Measurements from ENCODE around the gene TNFSF8.

Gene TNFSF8

DNA sequence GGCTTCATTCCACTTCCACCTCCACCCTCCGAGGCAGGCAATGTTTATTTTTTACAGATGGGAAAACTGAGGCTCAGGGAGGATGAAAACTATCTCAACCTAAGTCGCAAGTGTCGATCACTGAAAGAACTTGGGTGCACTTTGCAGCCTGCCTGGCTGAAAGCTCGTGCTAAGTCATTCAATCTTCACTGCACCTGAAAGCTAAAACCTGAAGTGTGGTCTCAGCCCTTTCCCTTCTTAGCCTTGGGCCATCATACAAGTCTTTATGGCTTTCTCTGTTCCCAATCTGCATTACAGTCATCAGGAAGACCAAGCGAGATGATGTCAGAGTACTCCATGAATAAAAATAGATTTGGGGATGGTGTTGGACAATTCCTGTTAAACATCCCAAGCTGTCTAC is 1.0 kb upstream of the TNFSF8 start:
- H3K4me1 ChIP-seq (ENCODE audit: control insufficient read depth, insufficient read depth, low read length) = no peaks in the 10 kb centered on the region
- ChIA-PET POLR2A (no interaction called here), CTCF (no interaction called here)
- H3K9me3 ChIP-seq (ENCODE audit: control insufficient read depth, insufficient read depth, low read depth, low read length) = no peaks in the 10 kb centered on the region
- TF ChIP-seq SP2 (tag by site-specific recombination; IDR thresholded peaks at IDR 0.05) = no peak
- no peak for TF ChIP-seq ZNF138 (tag by site-specific recombination; IDR thresholded peaks at IDR 0.05; ENCODE audit: borderline replicate concordance)
- no peak for TF ChIP-seq ZNF211 (tag by site-specific recombination; IDR thresholded peaks at IDR 0.05; ENCODE audit: low read depth)
- TF ChIP-seq TRIM28 (IDR thresholded peaks at IDR 0.05; ENCODE audit: borderline replicate concordance, low read length) = no peak
- no peak for TF ChIP-seq ZNF624 (tag by site-specific recombination; IDR thresholded peaks at IDR 0.05)
- TF ChIP-seq ZNF510 (tag by site-specific recombination; IDR thresholded peaks at IDR 0.05; ENCODE audit: insufficient replicate concordance) = no peak
- no peak for TF ChIP-seq ZNF548 (tag by site-specific recombination; IDR thresholded peaks at IDR 0.05)
- TF ChIP-seq KLF1 (tag by site-specific recombination; IDR thresholded peaks at IDR 0.05) = no peak
- TF ChIP-seq ZNF558 (tag by site-specific recombination; IDR thresholded peaks at IDR 0.05) = no peak
- no peak for TF ChIP-seq ZNF785 (tag by site-specific recombination; IDR thresholded peaks at IDR 0.05)
- no peak for TF ChIP-seq ZNF10 (tag by site-specific recombination; IDR thresholded peaks at IDR 0.05)
- TF ChIP-seq BCL6B (tag by site-specific recombination; IDR thresholded peaks at IDR 0.05) = no peak
- TF ChIP-seq ZNF433 (tag by site-specific recombination; IDR thresholded peaks at IDR 0.05; ENCODE audit: low read depth) = no peak
- no peak for TF ChIP-seq ZXDB (tag by site-specific recombination; IDR thresholded peaks at IDR 0.05)
- no peak for TF ChIP-seq ZBTB8A (tag by site-specific recombination; IDR thresholded peaks at IDR 0.05)
- no peak overlapping the region for H3K27ac ChIP-seq (ENCODE audit: extremely low read depth, low read depth, low read length)
- H3K36me3 ChIP-seq (ENCODE audit: control insufficient read depth in 2 of 2, insufficient read depth in 1 of 2, low read length in 2 of 2) = no peaks in the 10 kb centered on the region
- H3K4me3 ChIP-seq (ENCODE audit: low read depth, low read length) = no peak overlapping the region

- ChIA-PET CTCF (interaction anchor here (0.6 to 1.6 kb wide), 5 partner anchors 19 to 248 kb away, joined by 4 to 7 read pairs (median 4); partner anchors contain the start of gene TEX48), POLR2A (no interaction called here)
- Histone ChIP-seq H3K4me3 (ENCODE audit: low read depth, low read length) (no peak overlapping the region), H3K27ac (ENCODE audit: extremely low read depth, low read depth, low read length) (no peak overlapping the region), H3K4me1 (ENCODE audit: control insufficient read depth, insufficient read depth, low read length) (no peaks in the 10 kb centered on the region), H3K9me3 (ENCODE audit: control insufficient read depth, insufficient read depth, low read depth, low read length) (no peaks in the 10 kb centered on the region), H3K36me3 (ENCODE audit: control insufficient read depth in 2 of 2, insufficient read depth in 1 of 2, low read length in 2 of 2) (no peaks in the 10 kb centered on the region)
- no peak for TF ChIP-seq ZBTB1 (tag by site-specific recombination; IDR thresholded peaks at IDR 0.05)
- no peak for TF ChIP-seq ZNF138 (tag by site-specific recombination; IDR thresholded peaks at IDR 0.05; ENCODE audit: borderline replicate concordance)
- TF ChIP-seq, protein P1, sequence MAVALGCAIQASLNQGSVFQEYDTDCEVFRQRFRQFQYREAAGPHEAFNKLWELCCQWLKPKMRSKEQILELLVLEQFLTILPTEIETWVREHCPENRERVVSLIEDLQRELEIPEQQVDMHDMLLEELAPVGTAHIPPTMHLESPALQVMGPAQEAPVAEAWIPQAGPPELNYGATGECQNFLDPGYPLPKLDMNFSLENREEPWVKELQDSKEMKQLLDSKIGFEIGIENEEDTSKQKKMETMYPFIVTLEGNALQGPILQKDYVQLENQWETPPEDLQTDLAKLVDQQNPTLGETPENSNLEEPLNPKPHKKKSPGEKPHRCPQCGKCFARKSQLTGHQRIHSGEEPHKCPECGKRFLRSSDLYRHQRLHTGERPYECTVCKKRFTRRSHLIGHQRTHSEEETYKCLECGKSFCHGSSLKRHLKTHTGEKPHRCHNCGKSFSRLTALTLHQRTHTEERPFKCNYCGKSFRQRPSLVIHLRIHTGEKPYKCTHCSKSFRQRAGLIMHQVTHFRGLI (tag by site-specific recombination; IDR thresholded peaks at IDR 0.05) = no peak
- no peak for TF ChIP-seq ZNF404 (tag by site-specific recombination; IDR thresholded peaks at IDR 0.05)
- TF ChIP-seq HOXD13 (CRISPR knock-in tag; IDR thresholded peaks at IDR 0.05; ENCODE audit: borderline replicate concordance) = no peak
- TF ChIP-seq SETDB1 (IDR thresholded peaks at IDR 0.05; ENCODE audit: insufficient read length, low read length) = no peak
- no peak for TF ChIP-seq MZF1 (tag by site-specific recombination; IDR thresholded peaks at IDR 0.05; ENCODE audit: borderline replicate concordance)
- TF ChIP-seq ZFP3 (tag by site-specific recombination; IDR thresholded peaks at IDR 0.05; ENCODE audit: low read depth) = no peak
- TF ChIP-seq ZNF701 (tag by site-specific recombination; IDR thresholded peaks at IDR 0.05) = no peak
- no peak for TF ChIP-seq ZNF473 (tag by site-specific recombination; IDR thresholded peaks at IDR 0.05)
- TF ChIP-seq KLF16 (tag by site-specific recombination; IDR thresholded peaks at IDR 0.05) = no peak
- no peak for TF ChIP-seq ZBTB7A (tag by site-specific recombination; IDR thresholded peaks at IDR 0.05; ENCODE audit: low read depth)
- TF ChIP-seq ZFP41 (tag by site-specific recombination; IDR thresholded peaks at IDR 0.05; ENCODE audit: borderline replicate concordance) = no peak
- no peak for TF ChIP-seq SP7 (tag by site-specific recombination; IDR thresholded peaks at IDR 0.05)
- no peak for TF ChIP-seq SCRT1 (tag by site-specific recombination; IDR thresholded peaks at IDR 0.05; ENCODE audit: borderline replicate concordance)
- TF ChIP-seq ZNF174 (tag by site-specific recombination; IDR thresholded peaks at IDR 0.05) = no peak
- no peak for TF ChIP-seq SALL2 (tag by site-specific recombination; IDR thresholded peaks at IDR 0.05; ENCODE audit: borderline replicate concordance)
- TF ChIP-seq BCL11B (tag by site-specific recombination; IDR thresholded peaks at IDR 0.05; ENCODE audit: low read depth) = no peak
These were observed 1.2 kb downstream of the TNFSF8 start for GRCh38 chr9:114929201-114929600.
